Type B pancreatic cell (in vitro differentiated cells): ENCODE measurements around the gene PPP1R1C. TPM values are rescaled to one million over a fixed set of nuclear protein-coding genes. Genes with fewer than 3 reads are reported as not detected.

Experiments
- DNase-seq: peaks from one replicate; pipeline ENCODE4 v3.0.0; 2021; ENCODE audit warnings: mixed read lengths; ENCODE audit not compliant: unreplicated experiment; ENCODE audit errors: extremely low spot score
- H3K27ac Mint-ChIP-seq: 2 replicates; pipeline ENCODE4 v1.8.0; 2021; ENCODE audit warnings: mild to moderate bottlenecking, mixed read lengths
- H3K27me3 Mint-ChIP-seq: 2 replicates; pipeline ENCODE4 v1.8.0; 2021; ENCODE audit warnings: mixed read lengths
- H3K36me3 Mint-ChIP-seq: 2 replicates; pipeline ENCODE4 v1.8.0; 2021; ENCODE audit warnings: mixed read lengths
- H3K4me1 Mint-ChIP-seq: one replicate; pipeline ENCODE4 v1.8.0; 2021; ENCODE audit warnings: mixed read lengths; ENCODE audit not compliant: unreplicated experiment
- H3K4me3 Mint-ChIP-seq: 2 replicates; pipeline ENCODE4 v1.8.0; 2021; ENCODE audit warnings: mild to moderate bottlenecking, mixed read lengths
- H3K9me3 Mint-ChIP-seq: 2 replicates; pipeline ENCODE4 v1.8.0; 2021; ENCODE audit warnings: mixed read lengths
- CTCF ChIP-seq: fragments of 200-600 bp; sonication (generic); conservative IDR thresholded peaks from 2 replicates; pipeline ENCODE4 v1.5.0; 2021; ENCODE audit warnings: antibody characterized with exemption, mild to moderate bottlenecking
- total RNA-seq: library from RNA; stranded (reverse); gene quantifications from 2 replicates; pipeline ENCODE4 v1.2.1, GENCODE V29; 2021; ENCODE audit warnings: low replicate concordance

PPP1R1C gene
- total RNA-seq, 1 donor from 2014 or later = 1.4 TPM

GRCh38 chr2:182043021-182043420, 57.4 kb downstream of the PPP1R1C start:
- Mint-ChIP-seq H3K4me3 (no peak overlapping the region), H3K9me3 (no peaks in the 10 kb centered on the region), H3K27me3 (no peaks in the 10 kb centered on the region), H3K4me1 (no peaks in the 10 kb centered on the region), H3K27ac (no peak overlapping the region), H3K36me3 (no peaks in the 10 kb centered on the region)
- DNase-seq = no peak
- no peak for TF ChIP-seq CTCF

DNA sequence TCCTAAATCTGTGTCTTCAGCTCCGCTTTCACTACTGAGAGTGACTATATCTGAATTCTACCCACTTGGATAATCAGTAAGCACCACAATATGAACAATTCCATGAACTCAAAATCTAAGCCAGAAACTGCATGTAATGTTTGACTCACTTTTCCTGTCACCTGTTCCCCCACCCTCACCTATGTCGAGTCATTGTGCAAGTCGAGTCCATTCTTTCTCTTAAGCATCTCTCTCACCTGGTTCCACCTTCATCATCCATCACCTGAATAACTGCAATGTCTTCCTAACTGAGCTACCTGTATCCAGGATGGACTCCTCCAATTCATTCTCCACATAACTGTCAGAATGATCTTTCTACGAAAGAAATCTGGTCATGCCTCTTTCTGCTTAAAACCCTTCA, 58.2 kb downstream of the PPP1R1C start:
- no peak for DNase-seq
- H3K27me3 Mint-ChIP-seq = no peaks in the 10 kb centered on the region
- H3K36me3 Mint-ChIP-seq = no peaks in the 10 kb centered on the region
- no peaks in the 10 kb centered on the region for H3K4me1 Mint-ChIP-seq
- H3K27ac Mint-ChIP-seq = no peak overlapping the region
- H3K9me3 Mint-ChIP-seq = no peaks in the 10 kb centered on the region
- TF ChIP-seq CTCF = no peak
- no peak overlapping the region for H3K4me3 Mint-ChIP-seq

- Mint-ChIP-seq H3K27ac (no peak overlapping the region), H3K36me3 (no peaks in the 10 kb centered on the region), H3K4me3 (no peak overlapping the region), H3K4me1 (no peaks in the 10 kb centered on the region), H3K9me3 (no peaks in the 10 kb centered on the region), H3K27me3 (no peaks in the 10 kb centered on the region)
- DNase-seq = no peak
- TF ChIP-seq CTCF = no peak
These were observed 61.9 kb downstream of the PPP1R1C start for GRCh38 chr2:182047544-182047943.

GRCh38 chr2:182048088-182048487, 62.4 kb downstream of the PPP1R1C start:
- Mint-ChIP-seq H3K4me3 (no peak overlapping the region), H3K9me3 (no peaks in the 10 kb centered on the region), H3K36me3 (no peaks in the 10 kb centered on the region), H3K27ac (no peak overlapping the region), H3K27me3 (no peaks in the 10 kb centered on the region), H3K4me1 (no peaks in the 10 kb centered on the region)
- TF ChIP-seq CTCF = no peak
- DNase-seq = no peak

DNA sequence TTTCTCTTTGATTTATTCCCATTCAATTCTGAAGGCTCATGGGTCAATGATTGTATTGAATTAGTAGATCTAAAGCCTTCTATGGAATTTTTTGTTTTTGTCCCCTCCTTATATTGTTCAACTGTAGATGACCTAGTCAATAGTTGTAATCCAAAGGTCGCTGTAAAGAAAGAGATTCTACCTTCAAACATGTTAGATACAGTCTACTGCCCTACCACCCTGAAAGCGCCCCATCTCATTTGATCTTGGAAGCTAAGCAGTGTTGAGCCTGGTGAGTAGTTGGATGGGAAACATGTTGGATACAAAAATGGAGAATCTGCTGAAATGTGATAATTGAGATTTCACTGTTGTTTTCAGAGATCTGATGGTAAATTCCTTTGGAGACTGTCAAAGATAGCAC, 63.0 kb downstream of the PPP1R1C start:
- Mint-ChIP-seq H3K36me3 (no peaks in the 10 kb centered on the region), H3K27ac (no peak overlapping the region), H3K9me3 (no peaks in the 10 kb centered on the region), H3K4me3 (no peak overlapping the region), H3K27me3 (no peaks in the 10 kb centered on the region), H3K4me1 (no peaks in the 10 kb centered on the region)
- DNase-seq = no peak
- TF ChIP-seq CTCF = no peak
